GM19395 (cell line): Measurements from ENCODE around the gene TANC1.

Source experiments
- ATAC-seq: cut with Tn5 transposase; IDR thresholded peaks from one replicate; pipeline ENCODE4 v1.9.1; 2021; ENCODE audit warnings: mild to moderate bottlenecking, moderate library complexity; ENCODE audit not compliant: unreplicated experiment

TANC1 gene

GRCh38 chr2:158960193-158960592 is 8.2 kb upstream of the TANC1 start:
- ATAC-seq = no peak

GRCh38 chr2:158962074-158962473 is 6.4 kb upstream of the TANC1 start:
- ATAC-seq = no peak

GRCh38 chr2:158963071-158963470 is 5.4 kb upstream of the TANC1 start:
- no peak for ATAC-seq

- no peak for ATAC-seq
Observed at GRCh38 chr2:158965107-158965506, 3.3 kb upstream of the TANC1 start.

- ATAC-seq = no peak
Observed at GRCh38 chr2:158965641-158966040, 2.8 kb upstream of the TANC1 start.

GRCh38 chr2:158966312-158966711 is 2.1 kb upstream of the TANC1 start:
- no peak for ATAC-seq

- no peak for ATAC-seq
Observed at GRCh38 chr2:158967114-158967730, 1.2 kb upstream of the TANC1 start.

GRCh38 chr2:158967731-158968395 is 577 bp upstream of the TANC1 start:
- ATAC-seq = peak; percentile 15

- ATAC-seq = no peak
Observed at GRCh38 chr2:158969162-158969714, 798 bp downstream of the TANC1 start.

GRCh38 chr2:158969715-158970240 is 1.3 kb downstream of the TANC1 start:
- ATAC-seq = no peak

GRCh38 chr2:158970241-158970751 is 1.9 kb downstream of the TANC1 start:
- ATAC-seq = no peak

GRCh38 chr2:158973116-158973956 is 4.9 kb downstream of the TANC1 start:
- no peak for ATAC-seq

GRCh38 chr2:158975271-158975921 is 7.0 kb downstream of the TANC1 start:
- no peak for ATAC-seq

- ATAC-seq = no peak
Observed at GRCh38 chr2:158979772-158980171, 11.3 kb downstream of the TANC1 start.

- no peak for ATAC-seq
Observed at GRCh38 chr2:158984604-158985135, 16.2 kb downstream of the TANC1 start.

GRCh38 chr2:158988501-158988900 is 20.1 kb downstream of the TANC1 start:
- ATAC-seq = no peak

- ATAC-seq = no peak
Observed at GRCh38 chr2:158989165-158989564, 20.7 kb downstream of the TANC1 start.

GRCh38 chr2:158990397-158991214 is 22.2 kb downstream of the TANC1 start:
- no peak for ATAC-seq

GRCh38 chr2:158993030-158993429 is 24.6 kb downstream of the TANC1 start:
- no peak for ATAC-seq
